DND-41 (cell line): ENCODE measurements around the gene SH3TC2.

Experiments used
- EZH2 ChIP-seq: IDR thresholded peaks from 3 replicates; pipeline ENCODE4 v1.6.1; 2012; ENCODE audit warnings: borderline replicate concordance, low read depth, mild to moderate bottlenecking, moderate library complexity, low read length, inconsistent platforms; ENCODE audit not compliant: severe bottlenecking
- TF ChIP-seq, protein P1 (sequence below): IDR thresholded peaks from 2 replicates; pipeline ENCODE4 v1.5.1; 2012; ENCODE audit warnings: borderline replicate concordance, low read length, moderate library complexity, mild to moderate bottlenecking; ENCODE audit not compliant: poor library complexity, severe bottlenecking; ENCODE audit errors: extremely low read depth

GRCh38 chr5:149047462-149047861 lies 15.4 kb downstream of the SH3TC2 start:
- TF ChIP-seq EZH2 = no peak
- TF ChIP-seq, protein P1, sequence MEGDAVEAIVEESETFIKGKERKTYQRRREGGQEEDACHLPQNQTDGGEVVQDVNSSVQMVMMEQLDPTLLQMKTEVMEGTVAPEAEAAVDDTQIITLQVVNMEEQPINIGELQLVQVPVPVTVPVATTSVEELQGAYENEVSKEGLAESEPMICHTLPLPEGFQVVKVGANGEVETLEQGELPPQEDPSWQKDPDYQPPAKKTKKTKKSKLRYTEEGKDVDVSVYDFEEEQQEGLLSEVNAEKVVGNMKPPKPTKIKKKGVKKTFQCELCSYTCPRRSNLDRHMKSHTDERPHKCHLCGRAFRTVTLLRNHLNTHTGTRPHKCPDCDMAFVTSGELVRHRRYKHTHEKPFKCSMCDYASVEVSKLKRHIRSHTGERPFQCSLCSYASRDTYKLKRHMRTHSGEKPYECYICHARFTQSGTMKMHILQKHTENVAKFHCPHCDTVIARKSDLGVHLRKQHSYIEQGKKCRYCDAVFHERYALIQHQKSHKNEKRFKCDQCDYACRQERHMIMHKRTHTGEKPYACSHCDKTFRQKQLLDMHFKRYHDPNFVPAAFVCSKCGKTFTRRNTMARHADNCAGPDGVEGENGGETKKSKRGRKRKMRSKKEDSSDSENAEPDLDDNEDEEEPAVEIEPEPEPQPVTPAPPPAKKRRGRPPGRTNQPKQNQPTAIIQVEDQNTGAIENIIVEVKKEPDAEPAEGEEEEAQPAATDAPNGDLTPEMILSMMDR = no peak
